ENCODE data around the gene PGA5.

Gene PGA5

GRCh38 chr11:61297746-61298145 is 56.8 kb downstream of the PGA5 start:
- DNase-seq, result no peak

DNA sequence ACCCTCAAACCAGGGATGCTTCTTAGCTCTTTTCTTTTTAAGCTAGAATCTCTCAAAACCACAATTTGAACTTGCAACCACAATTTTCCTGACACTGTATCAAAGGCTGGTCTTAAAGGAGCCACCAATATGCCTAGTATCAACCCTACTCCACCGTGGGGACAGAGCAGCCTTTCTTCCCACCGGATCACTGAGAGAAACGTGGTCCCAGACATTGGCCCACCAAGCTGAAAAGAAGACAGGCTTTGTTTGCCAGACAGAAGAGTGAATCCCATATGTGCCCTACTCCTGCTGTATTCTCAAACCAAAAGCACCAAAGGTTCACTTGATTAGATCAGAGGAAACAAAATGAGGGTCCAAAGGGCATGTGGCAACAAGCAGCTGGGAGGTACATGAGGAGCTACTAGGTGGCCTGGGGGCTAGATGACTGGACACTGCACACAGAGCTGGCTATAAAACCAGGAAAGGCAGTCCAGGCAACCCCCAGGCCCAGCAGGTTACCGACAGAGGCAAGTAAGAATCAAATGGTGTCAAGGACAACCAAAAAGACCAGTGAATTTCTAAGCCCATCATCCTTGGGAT is 57.8 kb downstream of the PGA5 start:
- no peak for DNase-seq
